Transverse colon (tissue), 4 donors: ENCODE results near the gene CDK17. TPM values are rescaled to one million over a fixed set of nuclear protein-coding genes. Genes with fewer than 3 reads are reported as not detected.
"Not testable (repeated sequence)": the region's sequence is repeated elsewhere in the genome, so short reads cannot be mapped to it uniquely, and the experiment has no call there.

ENCODE experiments used
- DNase-seq: peaks from one replicate; pipeline ENCODE4 v3.0.0-alpha.2; 2019
- H3K27ac ChIP-seq, 4 donors: fragments of 200-600 bp; sonication (generic); 2 replicates each; pipeline ENCODE4 v1.5.1; 2016 to 2018; ENCODE audit warnings: inconsistent platforms in 4 of 4
- H3K27me3 ChIP-seq: fragments of 200-600 bp; sonication (generic); 2 replicates; pipeline ENCODE4 v1.5.1; 2017; ENCODE audit warnings: inconsistent platforms
- H3K36me3 ChIP-seq, 4 donors: fragments of 200-600 bp; sonication (generic); 2 replicates each; pipeline ENCODE4 v1.5.1; 2017 to 2019; ENCODE audit warnings: inconsistent platforms in 4 of 4
- H3K4me1 ChIP-seq, 4 donors: fragments of 200-600 bp; sonication (generic); 2 replicates each; pipeline ENCODE4 v1.5.1; 2017 to 2020; ENCODE audit warnings: inconsistent platforms in 4 of 4
- H3K4me3 ChIP-seq, 4 donors: fragments of 200-600 bp; sonication (generic); 1 replicate in 1 of 4; 2 replicates in 3 of 4; pipeline versions ENCODE4 v1.5.1 to v1.6.1; 2017 to 2019; ENCODE audit warnings: inconsistent platforms in 4 of 4
- H3K9me3 ChIP-seq, 2 donors: fragments of 200-600 bp; sonication (generic); 2 replicates each; pipeline ENCODE4 v1.5.1; 2017 to 2019; ENCODE audit warnings: inconsistent platforms in 2 of 2
- CTCF ChIP-seq, 5 experiments: fragments of 200-600 bp in 3 of 5; fragments of 450-650 bp in 2 of 5; sonication (generic) in 3 of 5; IDR thresholded peaks; 1 replicate in 2 of 5; 2 replicates in 3 of 5; pipeline ENCODE4 v1.5.1; 2016 to 2017; ENCODE audit warnings: antibody characterized with exemption in 5 of 5, inconsistent platforms in 3 of 5, mild to moderate bottlenecking in 2 of 5, moderate library complexity in 1 of 5
- EP300 ChIP-seq: sonication (generic); formaldehyde crosslinking; IDR thresholded peaks from one replicate; pipeline ENCODE4 v1.6.1; 2017; ENCODE audit warnings: antibody characterized with exemption, low read depth
- POLR2A ChIP-seq: fragments of 450-650 bp; IDR thresholded peaks from one replicate; pipeline ENCODE4 v1.6.1; 2016; ENCODE audit warnings: antibody characterized with exemption, mild to moderate bottlenecking, moderate library complexity
- POLR2AphosphoS5 ChIP-seq, 3 donors: sonication (generic); formaldehyde crosslinking; IDR thresholded peaks; one replicate each; pipeline ENCODE4 v1.6.1; 2016; ENCODE audit warnings: antibody characterized with exemption in 3 of 3
- WGBS, 2 donors: methylation state at CpG; one replicate each; pipeline ENCODE4 v1.1.5; 2018; ENCODE audit warnings: low coverage in 1 of 2; 5-methylcytosine and 5-hydroxymethylcytosine counted together
- in situ Hi-C, 4 donors: fragments of 200-750 bp; cut with MboI; loops; one replicate each; pipeline versions ENCODE4 v1.15.0 to v1.15.1; 2017; ENCODE audit warnings: low sequenced_read_pairs in 3 of 4, low pct_ligation_motif_present in 1 of 4, low pct_unique_long_range_greater_than_20kb in 1 of 4
- intact Hi-C: fragments of 100-400 bp; cut with DNase I; formaldehyde crosslinking; loops from one replicate; pipeline ENCODE4 v1.15.1; 2023; ENCODE audit warnings: low total_unique reads
- total RNA-seq, 4 donors: library from RNA; depleted of rRNA; stranded (reverse); fragments of >200 nt; gene quantifications; one replicate each; pipeline ENCODE4 v1.1.0, GENCODE V29; 2016

CDK17 gene
- total RNA-seq, 4 donors from 2014 or later: 32.5 to 81.4 (median 51.8) TPM

DNA sequence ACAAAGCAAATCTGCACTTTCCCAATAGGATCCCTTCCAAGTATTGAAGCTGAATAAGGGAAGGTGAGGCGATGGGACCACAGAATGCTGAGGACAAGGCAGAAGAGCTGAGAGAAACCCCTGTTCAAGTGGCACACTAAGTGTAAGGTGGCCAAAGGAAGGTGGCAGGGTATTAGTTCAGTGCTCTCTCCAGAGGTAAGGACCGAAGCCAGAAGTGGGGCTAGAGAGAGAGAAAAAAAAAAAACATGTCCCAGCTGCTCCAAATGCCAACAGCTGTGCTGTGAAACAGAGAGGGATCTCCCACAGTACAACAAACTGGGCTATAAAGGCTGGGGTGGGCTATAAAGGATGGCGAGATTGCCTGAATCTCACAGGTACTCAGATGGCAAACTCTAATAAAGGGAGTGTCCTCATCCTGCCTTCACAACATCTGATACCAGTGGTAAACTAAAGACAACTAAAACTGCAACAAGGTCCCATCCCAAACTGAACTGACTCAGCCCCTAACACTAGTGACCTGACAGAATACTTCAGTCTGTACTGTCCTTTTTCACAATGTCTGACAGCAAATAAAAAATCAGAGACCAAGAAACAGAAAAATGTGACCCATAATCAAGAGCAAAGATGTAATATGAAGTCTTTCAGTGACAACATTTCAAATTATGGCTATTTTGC is 47.9 kb downstream of the CDK17 start:
- Histone ChIP-seq H3K4me1 (peaks cover 13 to 86% (median 29%) of the 10 kb centered on the region in 4 donors), H3K27me3 (no peaks in the 10 kb centered on the region), H3K4me3 (no peak overlapping the region), H3K27ac (peak overlapping the region in 3 of 4 donors; percentile 16 to 36 (median 26)), H3K36me3 (no peaks in the 10 kb centered on the region), H3K9me3 (no peaks in the 10 kb centered on the region)
- intact Hi-C loops (no loop called here), in situ Hi-C loops (no loop called here)
- TF ChIP-seq POLR2AphosphoS5 (IDR thresholded peaks at IDR 0.05) (no peak), EP300 (no peak), CTCF (IDR thresholded peaks at IDR 0.05) (no peak), POLR2A (no peak)
- DNase-seq: no peak
- WGBS, 2 donors: 53 to 65% methylated on average over 2 to 3 of the region's 3 CpGs

DNA sequence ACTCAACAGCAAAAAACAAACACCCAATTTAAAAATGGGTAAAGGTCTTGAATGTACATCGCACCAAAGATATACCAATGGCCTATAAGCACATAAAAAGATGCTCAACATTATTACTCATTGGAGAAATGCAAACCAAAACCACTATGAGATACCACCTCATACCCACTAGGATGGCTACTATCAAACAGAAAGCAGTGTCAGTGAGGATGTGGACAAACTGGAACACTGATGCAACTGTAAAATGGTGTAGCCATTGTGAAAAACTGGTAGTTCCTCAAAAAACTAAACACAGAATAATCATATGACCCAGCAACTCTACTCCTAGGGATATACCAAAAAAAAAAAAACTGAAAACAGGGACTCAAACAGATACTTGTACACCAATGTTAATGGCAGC is 49.3 kb downstream of the CDK17 start:
- intact Hi-C loops: no loop called here
- Histone ChIP-seq H3K9me3 (no peaks in the 10 kb centered on the region), H3K4me1 (peaks cover 13 to 85% (median 35%) of the 10 kb centered on the region in 4 donors), H3K36me3 (no peaks in the 10 kb centered on the region), H3K27ac (peak overlapping the region in 1 of 4 donors; percentile 15), H3K27me3 (no peaks in the 10 kb centered on the region), H3K4me3 (no peak overlapping the region)
- in situ Hi-C loops: no loop called here
- 97 to 100% methylated on average over 1 of the region's 1 CpG for WGBS, 2 donors
- DNase-seq: no peak
- TF ChIP-seq EP300 (no peak), POLR2A (no peak), CTCF (IDR thresholded peaks at IDR 0.05) (no peak), POLR2AphosphoS5 (IDR thresholded peaks at IDR 0.05) (no peak)

GRCh38 chr12:96347130-96347699 is 53.0 kb downstream of the CDK17 start:
- Histone ChIP-seq H3K36me3 (peaks cover 0 to 10% (median 3%) of the 10 kb centered on the region in 4 donors), H3K4me3 (peak overlapping the region in 2 of 4 donors; percentile 17 to 36), H3K4me1 (peaks cover 0 to 49% (median 23%) of the 10 kb centered on the region in 4 donors), H3K27ac (peak overlapping the region; percentile 68 to 79 (median 76)), H3K9me3 (peaks cover 10 to 14% of the 10 kb centered on the region in 2 donors), H3K27me3 (no peaks in the 10 kb centered on the region)
- no peak for DNase-seq
- in situ Hi-C loops: no loop called here
- 13 to 20% methylated on average over 2 to 5 of the region's 5 CpGs for WGBS, 2 donors
- TF ChIP-seq EP300: no peak
- no peak for TF ChIP-seq POLR2A
- TF ChIP-seq POLR2AphosphoS5 (IDR thresholded peaks at IDR 0.05): no peak
- no peak for TF ChIP-seq CTCF (IDR thresholded peaks at IDR 0.05)
- intact Hi-C loops: no loop called here

GRCh38 chr12:96346716-96347115 is 53.5 kb downstream of the CDK17 start:
- H3K4me3 ChIP-seq: peak overlapping the region in 2 of 4 donors; percentile 17 to 36
- intact Hi-C loops, in situ Hi-C loops, H3K36me3 ChIP-seq, H3K27me3 ChIP-seq, DNase-seq: not testable (repeated sequence)
- H3K27ac ChIP-seq: peak overlapping the region; percentile 68 to 79 (median 76)
- 15 to 22% methylated on average over 4 of the region's 4 CpGs for whole genome bisulfite sequencing, 2 donors
- H3K9me3 ChIP-seq: peaks cover 10 to 14% of the 10 kb centered on the region in 2 donors
- H3K4me1 ChIP-seq: peaks cover 0 to 44% (median 22%) of the 10 kb centered on the region in 4 donors
